Endodermal cell (in vitro differentiated cells): ENCODE results near the gene HDHD2. TPM values are rescaled to one million over a fixed set of nuclear protein-coding genes. Genes with fewer than 3 reads are reported as not detected.

Source experiments
- DNase-seq: peaks from one replicate; pipeline ENCODE4 v3.0.0-alpha.2; 2017
- H3K27ac ChIP-seq: 2 replicates; pipeline ENCODE4 v1.5.1; 2013; ENCODE audit warnings: mild to moderate bottlenecking, low read depth, low read length, moderate library complexity
- H3K27me3 ChIP-seq: 2 replicates; pipeline ENCODE4 v1.6.1; 2013; ENCODE audit warnings: mild to moderate bottlenecking, low read length, moderate library complexity; ENCODE audit not compliant: insufficient read depth, control insufficient read depth, poor library complexity, severe bottlenecking
- H3K36me3 ChIP-seq: 2 replicates; pipeline ENCODE4 v1.7.0; 2013; ENCODE audit warnings: mild to moderate bottlenecking, low read length, moderate library complexity; ENCODE audit not compliant: control insufficient read depth, insufficient read depth
- H3K4me1 ChIP-seq: one replicate; pipeline ENCODE4 v1.7.0; 2013; ENCODE audit warnings: low read length; ENCODE audit not compliant: control insufficient read depth, insufficient read depth
- H3K4me3 ChIP-seq: 2 replicates; pipeline ENCODE4 v1.5.1; 2013; ENCODE audit warnings: mild to moderate bottlenecking, low read length, moderate library complexity
- H3K9ac ChIP-seq: 2 replicates; pipeline ENCODE4 v1.6.1; 2013; ENCODE audit warnings: mild to moderate bottlenecking, low read length, moderate library complexity; ENCODE audit not compliant: poor library complexity, severe bottlenecking; ENCODE audit errors: extremely low read depth
- H3K9me3 ChIP-seq: 2 replicates; pipeline ENCODE4 v1.6.1; 2013; ENCODE audit warnings: mild to moderate bottlenecking, low read length, moderate library complexity; ENCODE audit not compliant: control insufficient read depth
- H3K27ac Mint-ChIP-seq: 2 replicates; pipeline ENCODE4 v1.8.0; 2020; ENCODE audit warnings: mixed read lengths
- H3K27me3 Mint-ChIP-seq: 2 replicates; pipeline ENCODE4 v1.8.0; 2021; ENCODE audit warnings: mild to moderate bottlenecking, mixed read lengths; ENCODE audit not compliant: insufficient read depth
- H3K36me3 Mint-ChIP-seq: 2 replicates; pipeline ENCODE4 v1.8.0; 2020; ENCODE audit warnings: low read depth, mixed read lengths
- H3K4me1 Mint-ChIP-seq: 2 replicates; pipeline ENCODE4 v1.8.0; 2020; ENCODE audit warnings: mixed read lengths
- H3K4me3 Mint-ChIP-seq: 2 replicates; pipeline ENCODE4 v1.8.0; 2020; ENCODE audit warnings: mild to moderate bottlenecking, moderate library complexity, mixed read lengths
- H3K9me3 Mint-ChIP-seq: 2 replicates; pipeline ENCODE4 v1.8.0; 2020; ENCODE audit warnings: mild to moderate bottlenecking, mixed read lengths
- CTCF ChIP-seq: fragments of 200-600 bp; sonication (generic); conservative IDR thresholded peaks from 2 replicates; pipeline ENCODE4 v1.5.0; 2021; ENCODE audit warnings: antibody characterized with exemption, mild to moderate bottlenecking
- WGBS, 2 experiments: methylation state at CpG; one replicate each; pipeline versions ENCODE4 v1.1.5 to v1.1.7; 2013; ENCODE audit warnings: missing lambda C conversion rate in 2 of 2, mixed read lengths in 1 of 2; ENCODE audit not compliant: insufficient coverage in 1 of 2, insufficient read length in 1 of 2; 5-methylcytosine and 5-hydroxymethylcytosine counted together
- total RNA-seq, 2 donors: library from RNA; stranded (reverse); fragmentation: NEBNext Ultra II Directional in 1 of 2; extraction: Animal tissue kit (Norgen Biotek cat#: 25700) in 1 of 2; gene quantifications; 2 replicates in 1 of 2; 3 replicates in 1 of 2; pipeline ENCODE4 v1.2.1, GENCODE V29; 2021

Gene HDHD2
- total RNA-seq, 2 donors from 2014 or later: 53.6 to 76.8 TPM

- H3K4me1 Mint-ChIP-seq: peaks cover 47% of the 10 kb centered on the region
- H3K27me3 Mint-ChIP-seq: no peaks in the 10 kb centered on the region
- Histone ChIP-seq H3K36me3 (peaks cover 49% of the 10 kb centered on the region), H3K4me3 (no peak overlapping the region), H3K9me3 (no peaks in the 10 kb centered on the region), H3K27ac (no peak overlapping the region), H3K27me3 (no peaks in the 10 kb centered on the region), H3K4me1 (peaks cover 15% of the 10 kb centered on the region), H3K9ac (no peak overlapping the region)
- H3K27ac Mint-ChIP-seq: no peak overlapping the region
- 91 to 94% methylated on average over 4 to 7 of the region's 7 CpGs for WGBS, 2 experiments
- no peak overlapping the region for H3K4me3 Mint-ChIP-seq
- no peak for DNase-seq
- no peak for TF ChIP-seq CTCF
- H3K9me3 Mint-ChIP-seq: no peaks in the 10 kb centered on the region
- H3K36me3 Mint-ChIP-seq: peaks cover 38% of the 10 kb centered on the region
These were observed 41.3 kb downstream of the HDHD2 start for GRCh38 chr18:47108998-47109405.

GRCh38 chr18:47108373-47108772 lies 41.9 kb downstream of the HDHD2 start:
- 82 to 91% methylated on average over 2 to 3 of the region's 3 CpGs for WGBS, 2 experiments
- Mint-ChIP-seq H3K27me3 (no peaks in the 10 kb centered on the region), H3K27ac (no peak overlapping the region), H3K9me3 (no peaks in the 10 kb centered on the region), H3K4me3 (no peak overlapping the region), H3K4me1 (peaks cover 41% of the 10 kb centered on the region), H3K36me3 (peaks cover 40% of the 10 kb centered on the region)
- Histone ChIP-seq H3K4me3 (no peak overlapping the region), H3K9ac (no peak overlapping the region), H3K27me3 (no peaks in the 10 kb centered on the region), H3K27ac (no peak overlapping the region), H3K4me1 (peaks cover 9% of the 10 kb centered on the region), H3K9me3 (no peaks in the 10 kb centered on the region), H3K36me3 (peaks cover 51% of the 10 kb centered on the region)
- TF ChIP-seq CTCF: no peak
- no peak for DNase-seq

GRCh38 chr18:47100212-47100831 lies 50.0 kb downstream of the HDHD2 start:
- DNase-seq: peak; percentile 92
- H3K9me3 Mint-ChIP-seq: peaks cover 2% of the 10 kb centered on the region
- Histone ChIP-seq H3K4me1 (no peaks in the 10 kb centered on the region), H3K27ac (no peak overlapping the region), H3K27me3 (no peaks in the 10 kb centered on the region), H3K9me3 (no peaks in the 10 kb centered on the region), H3K36me3 (peaks cover 10% of the 10 kb centered on the region), H3K4me3 (no peak overlapping the region), H3K9ac (no peak overlapping the region)
- H3K27me3 Mint-ChIP-seq: no peaks in the 10 kb centered on the region
- peaks cover 9% of the 10 kb centered on the region for H3K4me1 Mint-ChIP-seq
- peak overlapping the region; percentile 37 for H3K27ac Mint-ChIP-seq
- no peak overlapping the region for H3K4me3 Mint-ChIP-seq
- TF ChIP-seq CTCF: peak; percentile 90
- peaks cover 8% of the 10 kb centered on the region for H3K36me3 Mint-ChIP-seq
- 39 to 53% methylated on average over 3 to 12 of the region's 12 CpGs for WGBS, 2 experiments
